Smooth muscle cell of the brain vasculature (primary cell): ENCODE data around the gene TPO.
"Not testable (repeated sequence)": the region's sequence is repeated elsewhere in the genome, so short reads cannot be mapped to it uniquely, and the experiment has no call there.

Source experiments
- DNase-seq: peaks from one replicate; pipeline ENCODE4 v3.0.0-alpha.2; 2012; ENCODE audit warnings: low read depth, low spot score

TPO gene

DNA sequence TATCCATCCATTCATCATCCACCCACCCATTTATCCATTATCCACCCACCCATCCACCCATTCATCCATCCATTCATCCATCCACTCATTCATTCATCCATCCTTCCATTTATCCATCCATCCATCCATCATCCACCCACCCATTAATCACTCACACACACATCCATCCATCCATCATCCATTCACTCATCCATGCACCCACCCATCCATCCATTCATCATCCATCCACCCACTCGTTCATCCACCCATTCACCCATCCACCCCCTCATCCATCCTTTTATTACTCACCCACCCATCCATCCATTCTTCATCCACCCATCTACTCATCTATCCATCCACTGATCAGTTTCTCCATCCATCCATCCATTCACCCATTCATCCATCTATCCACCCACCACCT, 8.1 kb upstream of the TPO start:
- no peak for DNase-seq

- DNase-seq, result no peak
Observed at GRCh38 chr2:1405967-1406366, 7.3 kb upstream of the TPO start.

DNA sequence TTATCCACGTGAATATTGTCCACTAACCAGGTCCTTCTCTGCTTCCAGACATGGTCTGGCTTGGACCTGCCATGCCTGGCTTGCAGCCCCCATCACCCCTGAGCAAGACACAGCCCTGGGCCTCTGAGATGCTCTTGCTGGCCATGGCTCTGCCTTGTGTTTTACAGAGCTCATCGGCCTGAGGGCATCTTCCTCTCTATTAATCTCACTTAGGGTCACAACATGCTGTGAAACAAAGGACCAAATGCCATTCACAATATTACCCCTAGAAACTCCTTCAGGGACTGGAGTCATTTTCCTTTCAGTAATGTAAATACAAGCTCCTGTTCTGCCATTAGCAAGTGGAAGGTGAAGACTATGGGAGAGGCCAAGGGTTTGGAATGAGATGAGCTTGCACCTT, 6.8 kb upstream of the TPO start:
- DNase-seq, result no peak

DNA sequence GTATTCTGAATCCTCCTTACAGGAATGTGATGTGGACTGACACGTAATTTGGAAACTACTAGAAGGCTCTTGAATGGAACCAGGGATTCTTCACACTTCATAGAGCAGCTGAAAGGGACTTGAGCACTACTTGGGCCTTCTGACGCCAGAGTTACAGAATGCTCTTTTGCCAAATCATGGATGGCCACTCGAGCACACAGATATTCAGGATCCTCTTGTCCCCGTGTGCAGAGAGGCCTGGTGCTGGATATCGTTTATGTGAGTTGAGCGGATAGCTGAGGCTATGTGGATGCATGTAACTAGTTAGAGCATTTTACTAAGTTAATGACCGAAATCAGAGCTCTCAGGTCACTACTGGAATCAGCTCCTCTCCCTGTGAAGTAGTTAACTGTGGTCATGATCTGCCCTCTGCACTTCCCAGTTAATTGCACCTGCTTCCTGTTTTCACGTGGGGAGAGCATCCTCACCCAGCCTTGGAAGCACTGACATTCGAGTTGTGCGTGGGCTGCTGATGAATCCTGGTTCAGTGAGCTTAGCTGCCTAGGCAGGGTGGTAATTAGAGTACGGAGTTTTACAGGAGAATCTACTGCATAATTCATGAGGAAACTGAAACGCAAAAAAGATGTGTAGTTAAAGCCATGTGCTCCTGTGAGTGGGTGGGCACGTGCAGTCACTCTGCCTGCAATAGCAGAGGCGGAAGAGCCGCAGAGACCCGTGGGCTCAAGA, 5.2 kb upstream of the TPO start:
- no peak for DNase-seq

GRCh38 chr2:1414121-1414520, 858 bp downstream of the TPO start:
- no peak for DNase-seq

DNA sequence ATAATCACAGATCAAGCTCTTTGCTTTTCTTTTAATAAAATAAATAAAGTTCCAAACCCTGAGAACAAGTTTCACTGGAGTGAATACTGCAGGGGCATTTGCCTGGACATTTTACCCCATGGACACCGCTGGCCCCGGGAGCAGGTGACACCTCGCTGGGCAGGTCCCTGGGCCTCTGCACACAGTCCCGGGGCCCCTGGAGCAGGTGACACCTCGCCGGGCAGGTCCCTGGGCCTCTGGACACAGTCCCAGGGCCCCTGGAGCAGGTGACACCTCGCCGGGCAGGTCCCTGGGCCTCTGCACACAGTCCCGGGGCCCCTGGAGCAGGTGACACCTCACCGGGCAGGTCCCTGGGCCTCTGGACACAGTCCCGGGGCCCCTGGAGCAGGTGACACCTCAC, 1.6 kb downstream of the TPO start:
- not testable (repeated sequence) for DNase-seq

DNA sequence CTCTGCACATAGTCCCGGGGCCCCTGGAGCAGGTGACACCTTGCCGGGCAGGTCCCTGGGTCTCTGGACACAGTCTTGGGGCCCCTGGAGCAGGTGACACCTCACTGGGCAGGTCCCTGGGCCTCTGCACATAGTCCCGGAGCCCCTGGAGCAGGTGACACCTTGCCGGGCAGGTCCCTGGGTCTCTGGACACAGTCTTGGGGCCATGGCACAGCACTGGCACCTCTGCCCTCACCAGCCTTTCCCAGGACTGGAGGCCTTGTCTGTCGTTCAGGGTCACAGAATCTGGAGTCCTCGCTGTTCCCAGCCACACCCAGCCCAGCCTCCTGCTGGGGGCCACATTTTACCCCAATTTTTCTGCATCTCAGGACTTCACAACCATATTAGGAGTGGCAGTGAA, 2.2 kb downstream of the TPO start:
- DNase-seq, result no peak

- DNase-seq, result no peak
Observed at GRCh38 chr2:1418566-1418965, 5.3 kb downstream of the TPO start.

- DNase-seq, result no peak
Observed at GRCh38 chr2:1420746-1421480, 7.7 kb downstream of the TPO start.

- DNase-seq, result no peak
Observed at GRCh38 chr2:1421731-1422130, 8.5 kb downstream of the TPO start.

DNA sequence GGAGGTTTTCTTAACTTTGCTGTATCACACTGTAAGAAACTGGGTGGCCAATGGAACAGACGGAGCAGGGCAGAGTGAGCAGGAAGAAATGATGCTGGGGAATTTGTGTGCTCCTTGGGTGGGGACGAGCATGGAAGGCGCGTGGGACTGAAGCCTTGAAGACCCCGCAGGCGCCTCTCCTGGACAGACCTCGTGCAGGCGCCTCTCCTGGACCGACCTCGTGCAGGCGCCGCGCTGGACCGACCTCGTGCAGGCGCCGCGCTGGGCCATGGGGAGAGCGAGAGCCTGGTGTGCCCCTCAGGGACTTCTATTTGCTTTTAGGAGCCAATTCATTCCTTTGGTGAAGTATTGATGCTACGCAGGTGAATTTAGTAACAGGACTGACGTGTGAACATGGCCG, 8.9 kb downstream of the TPO start:
- no peak for DNase-seq

DNA sequence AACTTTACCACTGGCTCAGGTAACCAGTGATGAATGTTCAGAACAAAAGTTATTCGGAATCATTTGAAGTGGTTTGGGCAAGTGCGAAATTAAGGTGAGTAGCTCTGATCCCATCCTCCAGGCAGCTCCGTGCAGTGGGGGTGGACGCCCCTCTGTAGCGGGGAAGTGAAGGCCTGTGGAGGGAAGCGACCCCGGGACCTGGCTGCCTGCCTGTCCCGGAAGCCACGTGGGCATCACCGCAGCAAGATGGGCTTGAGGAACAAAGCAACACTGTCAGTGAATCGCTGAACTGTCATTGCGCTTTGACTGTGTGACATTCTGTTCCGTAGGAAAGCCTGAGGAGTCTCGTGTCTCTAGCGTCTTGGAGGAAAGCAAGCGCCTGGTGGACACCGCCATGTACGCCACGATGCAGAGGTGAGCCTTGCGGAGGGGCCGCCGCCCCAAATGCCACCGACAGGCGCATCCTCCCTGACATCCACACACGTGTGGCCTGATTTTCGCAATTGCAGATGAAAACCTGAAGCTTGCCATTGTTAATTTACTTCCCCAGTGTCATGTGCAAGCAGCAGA, 9.5 kb downstream of the TPO start:
- DNase-seq, result no peak

DNA sequence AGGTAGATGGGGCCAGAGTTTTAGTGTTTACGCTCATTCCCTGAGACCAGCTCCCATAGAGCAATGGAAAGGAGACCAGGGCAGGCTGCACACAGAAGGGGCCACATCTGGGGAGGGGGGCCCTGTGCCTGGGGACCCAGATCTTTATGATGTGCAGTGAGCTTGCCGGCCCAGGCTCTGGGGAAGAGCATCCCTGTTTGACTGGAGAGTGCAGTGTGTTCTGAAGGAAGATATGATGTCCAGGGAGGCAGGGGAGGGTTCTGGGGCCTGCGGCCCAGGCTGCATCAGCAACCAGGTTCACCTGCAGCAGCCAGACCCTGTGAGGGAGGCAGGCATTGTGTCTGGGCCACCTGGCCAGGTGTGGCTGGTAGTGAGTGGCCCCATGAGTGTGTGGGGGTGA, 13.8 kb downstream of the TPO start:
- DNase-seq, result no peak

DNA sequence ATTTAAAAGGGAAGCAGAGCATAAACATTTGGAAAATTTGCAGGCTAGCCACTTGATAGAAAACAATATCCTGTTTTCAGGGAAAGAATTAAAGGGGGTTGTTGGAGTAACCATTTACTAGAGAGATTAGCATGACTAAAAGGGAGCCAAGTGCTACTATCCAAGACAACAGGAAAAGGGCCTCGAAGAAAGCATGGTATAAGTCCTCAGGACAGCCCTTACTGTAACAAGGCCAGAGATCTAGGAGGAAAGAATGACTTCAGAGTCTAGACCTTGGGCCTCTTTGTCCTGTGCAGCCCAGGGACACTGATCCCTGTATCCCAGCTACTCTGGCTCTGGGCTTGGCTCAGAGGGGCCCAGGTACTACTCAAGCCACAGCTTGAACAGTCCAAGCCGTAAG, 16.6 kb downstream of the TPO start:
- no peak for DNase-seq

GRCh38 chr2:1430491-1430890, 17.2 kb downstream of the TPO start:
- no peak for DNase-seq

- DNase-seq, result no peak
Observed at GRCh38 chr2:1431886-1432400, 18.7 kb downstream of the TPO start.

- DNase-seq, result no peak
Observed at GRCh38 chr2:1432726-1433125, 19.5 kb downstream of the TPO start.

DNA sequence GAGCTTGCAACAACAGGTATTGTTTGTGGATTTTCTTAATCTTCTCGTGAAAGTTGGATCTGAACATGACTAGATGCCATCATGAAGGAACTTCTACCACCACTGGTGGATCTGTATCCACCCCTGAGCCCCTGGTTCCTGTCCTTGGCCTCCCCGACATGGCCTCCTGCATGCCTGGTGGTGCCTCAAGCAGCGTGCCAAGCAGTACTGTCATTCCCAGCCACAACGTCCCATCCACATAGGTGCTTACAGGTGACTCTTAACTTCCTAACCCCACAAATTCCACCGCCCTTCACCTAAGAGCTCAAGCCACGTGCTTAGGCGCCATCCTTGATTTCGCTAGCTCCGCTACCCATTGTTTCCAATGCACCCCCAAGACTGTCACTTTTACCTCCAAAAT, 23.1 kb downstream of the TPO start:
- no peak for DNase-seq

GRCh38 chr2:1437101-1437500, 23.8 kb downstream of the TPO start:
- DNase-seq, result no peak

- no peak for DNase-seq
Observed at GRCh38 chr2:1437537-1437936, 24.3 kb downstream of the TPO start.

DNA sequence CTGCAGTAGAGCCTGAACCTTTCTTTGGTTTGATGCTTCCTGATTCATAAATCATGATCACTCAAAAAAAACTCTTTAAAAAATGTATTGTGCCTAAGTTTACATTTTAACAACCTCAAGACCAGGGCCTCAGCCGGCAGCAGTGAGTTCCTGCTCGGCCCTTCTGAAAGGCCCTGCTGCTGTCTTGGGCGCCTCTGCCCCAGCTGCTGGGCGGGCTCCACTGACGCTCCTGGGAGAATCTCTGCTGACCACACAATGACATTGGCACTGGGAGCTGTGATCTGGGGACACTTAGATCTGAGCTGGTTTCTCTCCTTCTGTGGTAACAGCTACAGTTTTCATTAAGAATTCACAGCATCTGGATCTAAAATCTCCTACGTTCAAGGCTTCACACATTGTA, 25.7 kb downstream of the TPO start:
- no peak for DNase-seq

GRCh38 chr2:1440581-1440980, 27.3 kb downstream of the TPO start:
- no peak for DNase-seq

DNA sequence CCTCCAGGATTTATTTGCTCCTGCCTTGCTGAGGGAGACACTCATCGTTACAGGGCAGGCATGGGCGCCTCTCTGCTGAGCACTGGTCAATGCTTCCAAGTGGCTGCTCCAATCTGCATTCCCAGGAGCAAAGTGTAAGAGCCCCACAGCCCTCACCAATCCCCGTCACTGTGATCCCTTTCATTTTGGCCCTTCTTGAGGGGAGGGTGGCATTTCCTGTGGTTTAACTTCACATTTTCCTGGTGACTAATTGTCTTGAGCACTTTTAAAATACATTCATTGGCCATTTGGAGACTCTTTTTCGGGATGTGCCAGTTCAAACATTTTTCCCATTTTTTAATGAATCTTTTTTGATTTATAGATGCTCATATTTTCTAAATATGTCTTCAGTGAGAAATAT, 33.0 kb downstream of the TPO start:
- DNase-seq, result no peak
